ENCODE data around the gene AOC1. TPM values are rescaled to one million over a fixed set of nuclear protein-coding genes. Genes with fewer than 3 reads are reported as not detected.

AOC1 gene
- total and polyA plus RNA-seq, 2 of the 13 experiments (the other 11 are each of a cell fraction or from before 2014, with no cell fraction given), result not detected

GRCh38 chr7:150851492-150852370 lies 586 bp upstream of the AOC1 start (continued):
- TF ChIP-seq ZBTB42 (CRISPR knock-in tag; IDR thresholded peaks at IDR 0.05), result no peak
- no peak for TF ChIP-seq NR0B2 (CRISPR knock-in tag; IDR thresholded peaks at IDR 0.05)
- TF ChIP-seq HMGA1 (CRISPR knock-in tag; conservative IDR thresholded peaks at IDR 0.05), result no peak
- no peak for TF ChIP-seq HHEX (CRISPR knock-in tag; IDR thresholded peaks at IDR 0.05)

- Histone ChIP-seq H3K4me2 (ENCODE audit: low read depth, low read length) (no peak overlapping the region), H4K20me1 (ENCODE audit: insufficient read depth, low read length) (no peaks in the 10 kb centered on the region), H3K4me3 (replicated peaks in 1 of 3; ENCODE audit: insufficient read depth in 1 of 3, low read depth in 2 of 3, low read length in 3 of 3) (no peak overlapping the region), H3K27ac (ENCODE audit: extremely low read length, insufficient read depth, low read length) (no peak overlapping the region), H3K79me2 (ENCODE audit: insufficient read depth, low read length) (no peaks in the 10 kb centered on the region), H2AFZ (ENCODE audit: low read length) (no peak overlapping the region), H3K36me3 (replicated peaks in 1 of 2; ENCODE audit: control insufficient read depth in 1 of 2, insufficient read depth in 2 of 2, low read length in 2 of 2) (no peaks in the 10 kb centered on the region), H3K27me3 (ENCODE audit: control insufficient read depth in 1 of 2, insufficient read depth in 2 of 2, low read length in 2 of 2) (peaks cover 2 to 45% of the 10 kb centered on the region in 2 experiments), H3K9ac (ENCODE audit: insufficient read depth, low read depth, low read length) (no peak overlapping the region), H3K4me1 (ENCODE audit: insufficient read depth, low read length) (no peaks in the 10 kb centered on the region), H3K9me3 (ENCODE audit: low read length) (no peaks in the 10 kb centered on the region)
- no peak for DNase-seq (ENCODE audit: low spot score)
- no TSS peak for BruUV-seq (replicated peaks)
- intact Hi-C loops (cut with micrococcal nuclease; ENCODE audit: unreplicated experiment), result no loop called here
- ATAC-seq, result no peak
- WGBS (ENCODE audit: low lambda C conversion rate), result 22% methylated on average over 19 of the region's 19 CpGs
- POLR2A ChIA-PET, result no interaction called here
- CTCF ChIA-PET (ENCODE audit: low intra/inter-chr PET ratio, low total read pairs), result no interaction called here
- in situ Hi-C loops (cut with HindIII; ENCODE audit: extremely low pct_ligation_motif_present, low pct_unique_long_range_greater_than_20kb), result no loop called here
- FAIRE-seq, result no peak
- no peak for TF ChIP-seq ZNF142 (CRISPR knock-in tag; IDR thresholded peaks at IDR 0.05)
- TF ChIP-seq ZNF562 (CRISPR knock-in tag; IDR thresholded peaks at IDR 0.05; ENCODE audit: borderline replicate concordance), result no peak
- no peak for TF ChIP-seq NR2F1 (CRISPR knock-in tag; IDR thresholded peaks at IDR 0.05)
- TF ChIP-seq ZNF570 (CRISPR knock-in tag; IDR thresholded peaks at IDR 0.05; ENCODE audit: borderline replicate concordance), result no peak
- TF ChIP-seq CHD4 (IDR thresholded peaks at IDR 0.05; ENCODE audit: borderline replicate concordance, low read length), result no peak
- TF ChIP-seq KDM1A (CRISPR knock-in tag; IDR thresholded peaks at IDR 0.05), result no peak
- no peak for TF ChIP-seq HIC2 (CRISPR knock-in tag; IDR thresholded peaks at IDR 0.05; ENCODE audit: low read depth)
- TF ChIP-seq ZNF468 (CRISPR knock-in tag; IDR thresholded peaks at IDR 0.05), result no peak
Observed at GRCh38 chr7:150854066-150855000, 2.0 kb downstream of the AOC1 start.

Data from HepG2 (cell line).